ENCODE results near the gene SMARCE1.

The SMARCE1 gene

DNA sequence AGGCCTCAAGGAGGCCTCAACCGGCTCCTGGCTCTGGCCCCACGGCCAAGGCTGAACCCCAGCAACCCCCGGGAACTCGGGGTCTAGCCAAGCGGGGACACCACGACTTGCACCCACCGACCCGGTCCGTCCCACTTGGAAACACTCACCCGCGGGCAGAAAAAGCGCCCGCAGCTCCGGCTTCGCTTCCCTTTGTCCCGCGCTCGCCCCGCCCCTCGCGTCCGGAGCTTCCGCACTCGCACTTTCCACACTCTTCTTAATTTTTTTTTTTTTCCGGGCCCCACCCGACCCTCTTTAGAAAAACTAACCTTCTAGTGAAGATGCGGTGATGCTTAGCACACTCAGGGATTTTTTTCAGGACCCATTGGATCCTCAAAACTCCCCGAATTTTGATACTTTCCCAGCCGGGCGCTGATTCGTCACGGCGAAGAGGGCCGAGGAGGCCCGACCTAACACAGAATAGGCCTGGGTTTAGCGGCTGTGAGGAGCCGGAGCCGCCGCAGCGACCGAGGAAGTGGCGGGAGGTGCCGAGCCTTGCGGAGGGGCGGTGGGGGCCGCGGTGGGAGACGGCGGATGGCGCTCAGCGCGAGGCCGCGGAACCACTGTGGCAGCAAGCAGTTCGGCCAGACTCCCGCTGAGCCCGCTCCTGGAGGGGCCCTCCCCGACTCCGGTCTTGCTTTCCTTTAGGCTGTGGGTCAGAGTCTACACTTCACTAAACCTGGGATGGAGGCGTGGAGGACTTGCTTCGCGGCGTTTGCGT is at the start of gene SMARCE1:
Gene SMARCE1, minus strand, starts transcription at position 195 of the 760 bp plus-strand sequence. CDS start 2,016 bp downstream, outside the sequence.
- DNase-seq: peak; percentile 82

DNA sequence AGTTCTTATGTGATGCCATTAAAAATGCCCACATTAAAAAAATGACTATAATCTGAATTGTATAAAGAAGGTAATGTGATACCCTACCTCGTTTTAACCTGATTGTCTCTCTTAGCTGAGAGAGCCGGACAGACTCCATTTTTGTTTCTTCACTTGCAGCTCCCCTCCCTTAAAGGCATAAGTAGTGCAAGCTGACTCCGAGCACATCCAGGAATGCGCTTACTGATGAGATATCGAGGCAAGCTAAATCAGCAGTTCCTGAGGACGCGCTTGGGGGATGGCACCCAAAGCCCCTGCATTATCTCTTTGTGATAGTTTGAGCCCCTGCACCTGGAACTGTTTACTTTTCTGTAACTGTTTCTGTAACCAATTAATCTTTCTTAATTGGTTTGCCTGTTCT is 49.7 kb upstream of the SMARCE1 start:
- no peak for DNase-seq

DNA sequence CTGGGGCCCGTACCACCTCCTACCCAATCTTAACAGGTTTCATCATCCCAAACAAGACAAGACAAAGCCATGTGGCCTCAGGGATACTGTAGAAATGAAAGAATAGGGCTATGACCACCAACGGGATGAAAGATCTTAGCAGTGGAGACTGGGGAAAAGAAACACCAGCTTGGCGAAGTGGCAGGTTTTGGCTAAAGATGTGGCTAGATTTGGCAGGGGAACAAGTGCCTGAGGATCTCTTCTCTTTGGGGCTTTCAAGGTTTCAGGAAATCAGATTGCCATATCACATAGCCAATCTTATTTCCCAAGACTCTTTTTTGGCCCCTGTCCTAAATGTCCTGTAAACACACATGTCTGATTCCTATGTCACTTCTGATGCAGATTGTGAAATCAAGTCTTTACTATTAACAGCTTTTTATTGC is 49.0 kb upstream of the SMARCE1 start:
- DNase-seq: no peak

DNA sequence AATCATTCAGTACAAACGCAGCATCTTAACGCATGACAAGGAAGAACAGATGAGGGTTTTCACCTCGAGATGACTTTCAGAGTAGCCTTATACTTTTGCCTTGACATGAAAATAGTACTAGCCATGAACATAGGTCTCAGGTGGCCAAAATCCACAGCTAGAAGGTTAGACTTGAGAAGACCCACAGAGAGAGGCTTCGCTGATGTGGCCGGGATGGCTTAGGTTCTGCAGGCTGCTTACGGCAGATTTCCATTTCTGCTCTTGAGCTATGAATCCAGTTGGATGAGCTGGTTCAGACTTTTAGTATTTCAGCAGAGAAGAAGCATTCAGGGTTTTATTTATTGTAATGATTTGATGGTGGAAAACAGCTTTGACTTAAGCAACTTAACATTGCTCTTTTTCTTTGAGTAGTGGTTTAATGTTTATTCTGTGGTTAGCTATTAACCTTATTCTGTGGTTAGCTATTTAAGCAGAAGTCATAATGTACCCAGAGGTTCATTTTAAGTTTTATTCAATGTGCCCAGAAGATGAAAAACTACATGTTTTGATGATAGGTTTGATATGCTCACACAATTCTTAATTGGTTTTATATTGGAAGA is 48.4 kb upstream of the SMARCE1 start:
- DNase-seq: no peak

DNA sequence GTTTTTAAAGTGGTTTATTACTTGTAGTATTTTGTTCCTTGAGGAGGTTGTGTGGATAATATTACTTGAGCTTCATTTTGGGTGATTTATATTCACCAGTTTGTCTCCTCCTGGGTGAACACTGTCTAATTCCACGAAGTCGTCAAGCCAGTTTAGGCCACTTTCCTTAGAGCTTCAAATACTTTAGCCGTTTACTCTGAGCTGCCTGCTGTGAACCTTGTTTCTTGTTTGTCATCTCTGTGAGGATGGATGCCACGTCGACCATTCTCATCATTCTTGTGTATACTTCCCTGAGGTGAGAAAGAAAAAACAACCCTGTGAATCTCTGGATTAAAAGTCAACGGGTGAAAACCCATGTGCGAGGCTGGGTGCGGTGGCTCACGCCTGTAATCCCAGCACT is 47.0 kb upstream of the SMARCE1 start:
- DNase-seq: no peak

DNA sequence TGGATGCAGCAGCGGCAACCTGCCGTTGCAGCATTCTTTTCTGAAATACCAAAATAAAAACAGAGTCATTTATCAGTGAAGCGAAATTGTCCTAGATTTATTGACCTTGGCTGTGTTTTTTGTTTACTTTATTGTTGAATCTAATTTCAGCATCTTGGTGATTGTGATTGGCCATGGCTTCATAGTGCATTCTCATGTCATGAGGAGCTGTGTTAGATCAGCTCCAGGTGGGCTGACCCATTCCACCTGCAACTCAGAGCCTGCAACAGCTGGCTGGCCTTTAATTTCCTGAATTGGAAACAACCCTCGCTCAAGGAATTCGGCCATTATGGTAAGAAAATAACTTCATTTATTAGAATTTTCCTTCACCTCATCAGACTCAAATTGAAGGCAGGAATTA is 39.5 kb upstream of the SMARCE1 start:
- no peak for DNase-seq

DNA sequence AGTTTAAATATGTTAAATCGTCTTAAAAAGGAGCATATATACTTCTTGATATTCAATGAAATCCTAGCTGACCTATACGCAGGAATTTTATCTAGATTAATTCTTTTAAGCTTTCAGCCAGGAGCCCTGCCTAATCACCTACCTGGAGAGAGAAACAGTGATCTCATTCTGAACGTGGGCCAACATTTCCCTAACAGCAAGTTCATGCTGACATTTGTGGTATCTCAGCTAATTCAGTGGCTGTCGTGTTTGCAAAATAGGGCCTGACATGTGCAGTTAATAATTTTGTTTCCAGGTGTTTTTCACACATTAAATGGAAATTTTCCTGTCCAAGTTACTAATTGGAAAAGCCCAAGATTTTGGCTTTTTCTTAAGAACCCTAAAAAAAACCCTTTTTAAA is 38.6 kb upstream of the SMARCE1 start:
- no peak for DNase-seq

DNA sequence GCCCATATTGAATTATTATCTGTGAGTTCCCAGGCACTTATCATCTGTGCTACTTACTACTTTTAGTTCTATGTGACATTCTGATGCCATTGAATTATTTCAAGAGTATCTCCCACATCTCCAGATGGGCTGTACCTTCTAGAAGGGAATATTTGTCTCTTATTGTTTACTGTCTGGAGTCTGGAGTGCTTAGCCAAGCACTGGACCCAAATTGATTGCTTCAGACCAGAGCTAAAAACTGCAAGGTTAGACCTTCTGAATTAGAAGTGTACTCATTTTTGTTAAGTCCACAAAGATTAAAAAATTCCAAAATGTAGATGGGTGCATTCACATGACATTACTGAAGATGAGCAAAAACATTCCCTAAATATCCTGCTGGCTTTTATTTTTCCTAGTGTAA is 33.4 kb upstream of the SMARCE1 start:
- no peak for DNase-seq

DNA sequence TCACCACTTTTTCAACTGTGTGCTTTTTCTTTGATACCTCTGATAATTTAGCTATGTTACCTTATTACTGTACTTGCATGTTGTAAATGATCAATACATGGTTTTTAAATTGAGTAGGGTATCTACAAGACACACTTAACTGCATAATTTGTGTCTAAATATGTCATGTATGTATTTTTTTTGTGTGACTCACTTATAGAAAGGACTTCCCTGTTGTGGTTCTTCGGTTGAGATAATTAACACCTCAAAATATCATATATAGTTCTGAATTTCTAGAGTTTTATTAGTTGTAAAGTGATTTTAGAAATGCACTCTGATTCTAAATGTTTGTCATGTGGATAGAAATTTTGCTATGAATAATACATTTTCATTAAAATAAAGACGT is 31.9 kb upstream of the SMARCE1 start:
- DNase-seq: no peak

DNA sequence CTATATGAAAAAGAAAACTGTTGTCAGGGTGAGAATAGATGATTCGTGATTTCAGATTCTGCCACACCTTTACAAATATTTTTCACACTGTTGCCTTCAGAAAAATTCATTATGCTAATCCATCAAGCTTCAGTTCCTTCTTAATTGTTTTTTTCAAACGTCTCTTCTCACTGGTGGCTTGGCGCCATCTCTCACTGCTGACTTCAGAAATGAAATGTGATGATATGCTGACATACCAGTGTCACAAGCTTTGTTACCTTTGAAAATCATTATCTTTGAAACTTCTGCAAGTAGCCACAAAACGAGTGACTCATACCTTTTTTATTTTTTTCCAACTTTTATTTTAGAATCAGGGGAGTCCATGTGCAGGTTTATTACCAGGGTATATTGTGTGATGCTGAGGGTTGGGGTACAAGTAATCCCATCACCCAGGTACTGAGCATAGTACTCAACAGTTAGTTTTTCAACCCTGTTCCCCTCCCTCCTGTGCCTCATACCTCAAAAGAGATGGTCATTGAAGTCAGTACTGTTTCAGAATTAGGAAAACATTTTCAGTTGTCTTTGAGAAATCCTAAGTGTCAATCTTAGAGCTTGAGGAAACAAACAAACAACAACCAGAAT is 31.4 kb upstream of the SMARCE1 start:
- no peak for DNase-seq

DNA sequence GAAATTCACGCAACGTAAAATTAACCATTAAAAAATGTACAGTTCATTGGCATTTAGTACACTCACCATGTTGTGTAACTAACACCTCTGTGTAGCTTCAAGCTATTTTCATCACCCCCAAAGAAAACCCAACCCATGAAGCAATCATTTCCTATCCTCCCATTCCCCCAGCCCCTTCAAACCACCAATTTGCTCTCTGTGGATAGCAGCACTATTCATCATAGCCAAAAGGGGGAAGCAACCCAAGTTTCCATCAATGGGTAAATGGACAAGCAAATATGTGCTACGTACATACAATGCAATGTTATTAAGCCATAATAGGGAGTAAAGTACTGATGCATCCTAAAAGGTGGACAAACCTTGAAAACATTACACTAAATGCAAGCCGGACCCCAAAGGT is 28.3 kb upstream of the SMARCE1 start:
- DNase-seq: no peak

DNA sequence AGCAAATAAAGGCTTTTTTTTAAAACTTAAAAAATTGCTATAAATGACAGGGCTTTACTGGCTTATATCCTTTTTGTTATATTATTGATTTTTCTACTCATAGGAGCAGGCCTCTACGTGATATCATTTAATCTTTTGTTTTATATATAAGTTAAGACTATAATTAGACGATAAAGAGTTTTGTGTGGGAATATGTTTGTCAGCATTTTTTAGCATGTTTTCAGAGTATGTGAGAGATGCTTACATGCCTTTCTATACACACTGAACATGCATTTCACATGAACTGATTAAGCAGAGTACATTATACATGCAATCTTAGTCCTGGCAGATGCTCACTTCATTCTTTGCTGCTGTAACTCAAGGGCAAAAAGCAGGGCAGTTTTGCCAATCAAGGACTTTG is 25.0 kb upstream of the SMARCE1 start:
- DNase-seq: no peak

DNA sequence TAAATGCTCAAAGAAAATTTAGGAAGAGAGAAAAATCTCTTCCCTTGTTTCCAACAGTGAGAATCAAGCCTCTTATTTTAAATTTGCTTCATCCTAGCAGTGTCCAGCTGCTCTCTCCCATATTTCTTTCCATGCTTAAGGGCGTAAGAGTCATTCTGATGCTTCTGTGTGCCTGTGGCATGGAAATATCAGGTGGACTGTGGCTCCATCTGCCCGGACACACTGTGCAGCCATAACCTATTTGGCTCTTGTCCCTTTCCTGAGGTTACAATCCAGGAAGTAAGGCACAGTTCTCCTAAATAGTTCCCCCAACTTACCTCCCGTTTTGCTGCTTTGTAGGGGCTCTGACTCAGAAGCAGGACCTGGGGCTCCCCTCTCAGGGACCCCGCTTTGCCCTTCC is 23.7 kb upstream of the SMARCE1 start:
- DNase-seq: no peak

DNA sequence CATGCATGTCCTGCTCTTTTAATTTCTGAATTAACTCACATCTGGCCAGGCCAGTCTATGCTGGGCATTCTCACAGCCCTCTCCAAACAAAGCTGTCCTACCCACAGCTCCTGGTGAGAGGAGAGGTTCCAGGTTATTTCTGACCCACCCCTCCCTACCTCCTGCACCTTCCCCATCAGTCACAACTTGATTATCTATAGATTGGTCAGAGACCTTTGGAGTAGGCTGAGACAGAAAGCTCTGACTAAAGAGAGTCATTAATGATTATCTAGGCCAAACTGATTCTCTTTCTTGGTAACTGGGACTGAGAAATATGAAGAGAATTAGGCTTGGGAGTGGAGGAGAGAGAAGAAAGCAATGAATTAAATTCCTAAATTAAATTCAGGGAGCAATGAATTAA is 18.7 kb upstream of the SMARCE1 start:
- no peak for DNase-seq

DNA sequence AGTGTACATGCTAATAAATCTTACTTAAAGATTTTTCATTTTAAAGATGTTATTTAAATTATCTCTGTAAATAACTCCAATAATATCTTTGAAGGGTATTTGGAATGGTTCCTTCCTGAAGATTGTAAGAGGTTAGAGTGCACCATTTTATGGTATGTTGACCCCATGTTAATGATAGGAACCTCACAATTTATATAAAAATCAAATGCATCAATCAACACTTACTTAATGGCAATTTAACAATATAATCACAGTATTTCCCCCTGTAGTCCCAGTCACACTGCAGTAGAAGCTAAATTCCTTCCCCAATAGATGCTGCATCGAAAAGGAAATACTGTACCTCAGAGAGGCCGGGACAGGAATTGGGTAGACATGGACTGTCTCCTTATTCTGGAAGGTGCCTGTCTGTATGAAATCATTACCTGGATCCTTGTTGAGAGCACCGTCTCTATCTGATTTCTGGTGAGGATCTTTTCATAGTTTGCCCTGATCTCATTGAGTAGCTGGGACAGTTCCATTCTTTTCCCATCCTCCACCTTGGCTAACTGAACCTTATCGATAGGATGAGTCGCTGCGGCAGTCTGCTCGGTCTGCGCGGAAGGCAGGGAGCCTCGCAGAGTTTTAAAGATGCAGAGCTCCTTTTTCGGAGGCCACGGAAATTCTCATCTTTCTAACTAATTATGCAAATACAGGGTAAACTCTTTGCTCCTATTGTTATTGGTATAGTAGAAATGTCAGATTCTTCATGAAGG is 17.1 kb upstream of the SMARCE1 start, which contains the start of gene KRT222:
Gene KRT222, minus strand, starts transcription at position 596 of the 752 bp plus-strand sequence. Its CDS starts 78 bp downstream, at position 518.
- no peak for DNase-seq

DNA sequence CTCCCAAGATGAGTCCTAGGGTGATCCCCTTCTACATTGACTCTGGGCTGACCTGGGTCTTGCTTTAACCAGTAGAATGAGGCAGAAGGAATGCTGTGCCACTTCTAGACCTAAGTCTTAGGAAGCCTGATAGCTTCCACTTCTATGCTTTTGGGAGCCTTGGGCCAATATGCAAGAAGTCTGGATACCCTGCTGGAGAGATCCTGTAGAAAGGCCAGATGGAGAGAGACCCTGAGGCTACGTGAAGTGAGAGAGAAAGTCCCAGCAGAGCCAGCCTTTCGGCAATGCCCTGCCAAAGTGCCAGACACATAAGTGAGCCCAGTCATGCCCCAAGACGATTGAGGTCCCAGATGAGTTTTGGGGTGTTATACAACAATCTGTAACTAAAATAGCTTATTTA is 15.6 kb upstream of the SMARCE1 start:
- no peak for DNase-seq

DNA sequence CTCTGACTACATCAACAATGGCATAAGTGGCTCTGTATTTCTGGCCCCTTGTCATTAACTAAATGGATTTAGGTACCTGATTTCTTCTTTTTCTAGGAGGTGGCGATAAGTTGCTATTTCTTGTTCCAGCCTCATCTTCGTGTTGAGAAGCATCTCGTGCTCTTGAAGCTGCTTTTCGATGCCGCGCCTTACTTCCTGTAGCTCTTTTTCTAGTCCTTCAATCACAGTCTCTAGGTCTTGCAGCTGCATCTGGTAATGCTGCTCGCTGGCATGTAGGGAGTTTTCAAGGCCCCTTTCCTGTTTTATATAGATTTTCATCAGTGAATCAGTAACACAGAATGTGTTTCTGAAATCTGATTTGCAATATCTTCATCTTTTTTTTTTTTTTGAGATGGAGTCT is 12.3 kb upstream of the SMARCE1 start:
- no peak for DNase-seq

DNA sequence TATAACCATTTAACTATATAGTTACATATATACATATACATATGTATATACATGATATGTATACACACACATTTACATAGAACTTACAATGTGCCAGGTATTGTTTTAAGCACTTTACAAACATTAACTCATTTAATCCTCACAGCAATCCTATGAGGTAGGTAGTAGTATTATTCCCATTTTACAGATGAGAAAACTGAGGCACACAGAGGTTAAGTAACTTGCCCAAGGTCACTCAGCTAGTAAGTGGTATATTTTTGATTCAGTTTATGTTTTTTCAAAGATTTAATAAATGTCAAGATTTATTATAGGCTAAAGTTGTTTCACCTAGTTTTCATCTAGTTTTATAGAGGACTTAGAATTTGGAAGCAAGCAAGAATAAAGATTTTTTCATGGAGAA is 10.8 kb upstream of the SMARCE1 start:
- DNase-seq: no peak

DNA sequence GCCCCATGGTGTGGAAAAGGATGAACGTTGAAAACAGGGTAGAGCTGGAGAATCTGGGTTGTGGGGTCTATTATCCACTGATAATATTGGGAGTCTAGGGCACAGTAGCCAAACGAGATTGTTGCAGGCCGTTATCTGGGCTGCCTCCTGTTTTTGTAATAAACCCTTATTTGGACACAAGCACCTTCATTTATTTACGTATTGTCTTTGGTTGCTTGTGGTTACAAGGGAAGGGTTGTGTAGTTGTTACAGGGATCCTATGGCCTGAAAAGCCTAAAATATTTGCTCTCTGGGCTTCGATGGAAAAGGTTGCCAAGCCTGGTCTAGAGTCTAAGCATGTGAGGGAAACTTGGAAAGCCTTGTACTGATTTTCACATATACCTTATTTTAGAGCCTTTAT is 4.3 kb upstream of the SMARCE1 start:
- DNase-seq: no peak

DNA sequence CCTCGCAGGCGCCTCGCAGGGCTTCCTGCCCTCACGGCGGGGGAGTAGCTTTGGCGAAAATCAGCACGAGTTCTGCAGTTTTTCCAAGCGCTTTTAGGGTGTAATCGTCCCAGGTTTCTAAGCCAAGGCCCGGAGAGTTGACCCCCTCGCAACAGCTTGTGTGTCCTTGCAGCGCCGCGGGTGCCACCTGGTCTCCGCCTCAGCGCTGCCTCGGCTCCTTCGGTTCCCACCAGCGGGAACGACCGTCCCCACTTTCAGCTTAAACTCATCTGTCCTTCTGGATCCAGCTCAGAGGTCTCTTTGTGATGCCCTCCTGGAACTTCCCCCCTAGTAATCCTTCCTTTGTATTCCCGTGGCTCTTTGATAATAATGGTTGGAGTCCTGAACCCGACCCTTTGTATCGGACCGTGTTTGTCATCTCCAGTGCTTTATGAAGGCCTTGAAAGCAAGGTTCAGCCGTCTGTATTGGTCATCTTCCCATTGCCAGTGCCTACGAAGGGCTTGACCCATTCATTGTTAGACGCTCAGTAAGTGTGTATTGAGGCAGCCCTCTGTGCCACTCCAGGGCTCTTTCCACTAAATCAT is 858 bp upstream of the SMARCE1 start:
- DNase-seq: no peak

DNA sequence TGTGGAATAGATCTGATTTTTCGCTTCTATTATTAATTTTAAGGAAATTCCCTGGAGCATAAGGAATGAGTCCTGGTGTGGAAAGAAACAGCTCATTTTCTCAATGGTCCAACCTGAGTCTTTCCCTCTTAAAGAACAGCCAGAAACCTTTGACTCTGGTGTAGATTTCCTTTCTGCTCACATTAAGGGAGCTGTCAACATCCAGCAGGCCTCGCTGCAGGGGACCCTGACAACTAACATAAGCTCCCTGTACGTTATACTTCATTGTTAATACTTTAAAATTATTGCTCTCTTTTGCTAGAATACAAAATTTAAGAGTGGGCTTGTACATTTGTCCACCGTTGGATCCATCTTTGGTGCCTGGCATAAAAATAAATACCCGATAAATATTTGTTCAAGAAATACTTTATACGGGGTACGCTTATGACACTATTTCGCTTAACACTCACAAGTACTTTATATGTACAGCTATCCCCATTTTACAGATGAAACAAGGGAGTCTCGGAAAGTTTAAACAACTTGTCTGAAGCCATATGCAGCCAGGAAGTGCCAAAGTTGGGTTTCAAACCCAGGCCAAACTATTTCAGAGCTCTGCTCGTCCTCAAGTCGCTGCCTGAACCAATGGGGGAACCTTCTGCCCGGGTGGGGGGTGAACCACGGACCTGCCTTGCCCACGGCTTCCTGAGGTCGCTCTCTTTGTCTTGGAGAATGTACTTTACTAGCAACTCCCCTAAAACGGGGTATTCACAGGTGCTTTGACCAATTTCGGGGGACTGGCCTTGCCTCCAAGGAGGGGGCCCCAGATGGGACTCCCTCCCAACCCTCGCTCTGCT is 611 bp downstream of the SMARCE1 start:
- no peak for DNase-seq

DNA sequence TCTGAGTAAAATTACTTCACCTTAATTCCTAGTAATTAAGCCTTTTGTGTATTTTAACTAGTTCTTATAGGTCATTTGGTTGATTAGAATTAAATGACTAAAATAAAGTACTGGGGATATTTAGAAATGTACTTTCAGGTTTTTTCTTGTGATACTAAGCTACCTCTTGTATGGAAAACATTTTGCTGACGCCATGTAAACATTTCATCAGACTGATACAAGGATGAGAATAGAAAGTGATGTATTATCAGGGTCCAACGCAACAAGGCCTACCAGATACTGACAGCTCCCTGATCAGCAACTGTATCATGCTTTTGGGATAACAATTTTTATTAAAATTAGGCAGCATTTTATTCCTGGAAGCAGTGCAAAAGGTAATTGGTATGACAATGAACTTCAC is 1.7 kb downstream of the SMARCE1 start:
- no peak for DNase-seq

Measured in CD4-positive, alpha-beta T cell treated with Interleukin-12 subunit alpha and Interleukin-12 subunit beta, for 1 hour (primary cell).